ENCODE measurements around the gene BCL2L2.
"Not testable (repeated sequence)": the region's sequence is repeated elsewhere in the genome, so short reads cannot be mapped to it uniquely, and the experiment has no call there.

BCL2L2 gene, protein sequence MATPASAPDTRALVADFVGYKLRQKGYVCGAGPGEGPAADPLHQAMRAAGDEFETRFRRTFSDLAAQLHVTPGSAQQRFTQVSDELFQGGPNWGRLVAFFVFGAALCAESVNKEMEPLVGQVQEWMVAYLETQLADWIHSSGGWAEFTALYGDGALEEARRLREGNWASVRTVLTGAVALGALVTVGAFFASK

DNA sequence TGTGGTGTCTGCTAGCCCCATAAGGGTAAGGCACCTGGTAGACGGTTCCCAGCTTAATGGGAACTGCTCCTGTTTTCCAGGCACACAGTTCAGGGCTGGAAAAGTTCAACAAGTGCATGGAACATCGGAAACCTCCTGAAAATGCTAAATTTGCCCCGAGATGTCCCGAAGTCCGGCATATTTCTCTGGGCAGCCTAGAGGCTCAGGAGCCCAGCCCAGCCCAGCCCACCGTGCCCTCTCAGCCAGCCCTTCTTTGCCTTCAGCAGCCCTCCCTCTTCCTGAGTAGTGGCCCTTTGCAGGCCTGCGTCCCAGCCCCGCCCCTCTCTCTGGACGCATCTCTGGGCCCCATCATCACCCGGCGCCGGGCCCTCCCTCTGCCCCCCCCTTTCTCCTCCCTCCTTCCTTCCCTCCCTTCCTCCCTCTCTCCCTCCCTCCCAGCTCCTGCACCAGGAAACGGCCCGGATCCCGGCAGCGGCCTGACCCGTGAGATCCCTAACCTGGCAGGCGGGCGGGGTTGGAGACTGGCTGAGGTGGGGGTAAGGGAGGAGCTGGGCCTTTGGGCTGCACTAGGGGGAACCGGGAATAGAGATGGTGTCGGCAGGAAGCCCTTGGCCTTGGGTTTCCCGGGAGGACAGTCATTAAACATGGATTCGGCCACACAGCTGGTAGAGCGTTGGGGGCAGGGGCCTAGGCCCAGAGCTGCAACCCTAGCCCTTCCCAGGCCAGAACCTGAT, at the start of gene BCL2L2:
TSS of gene BCL2L2 (plus strand) at position 422 of the 734 bp plus-strand sequence. CDS start 935 bp downstream, outside the sequence.
- CTCF ChIA-PET, result interaction anchor here (0.7 to 16.2 kb wide), 6 partner anchors 11 to 21 kb away, joined by 3 to 136 read pairs (median 8); partner anchors contain the start of genes HOMEZ and PABPN1
- DNase-seq (ENCODE audit: extremely low spot score), result peak; percentile 84
- TF ChIP-seq, protein P1, sequence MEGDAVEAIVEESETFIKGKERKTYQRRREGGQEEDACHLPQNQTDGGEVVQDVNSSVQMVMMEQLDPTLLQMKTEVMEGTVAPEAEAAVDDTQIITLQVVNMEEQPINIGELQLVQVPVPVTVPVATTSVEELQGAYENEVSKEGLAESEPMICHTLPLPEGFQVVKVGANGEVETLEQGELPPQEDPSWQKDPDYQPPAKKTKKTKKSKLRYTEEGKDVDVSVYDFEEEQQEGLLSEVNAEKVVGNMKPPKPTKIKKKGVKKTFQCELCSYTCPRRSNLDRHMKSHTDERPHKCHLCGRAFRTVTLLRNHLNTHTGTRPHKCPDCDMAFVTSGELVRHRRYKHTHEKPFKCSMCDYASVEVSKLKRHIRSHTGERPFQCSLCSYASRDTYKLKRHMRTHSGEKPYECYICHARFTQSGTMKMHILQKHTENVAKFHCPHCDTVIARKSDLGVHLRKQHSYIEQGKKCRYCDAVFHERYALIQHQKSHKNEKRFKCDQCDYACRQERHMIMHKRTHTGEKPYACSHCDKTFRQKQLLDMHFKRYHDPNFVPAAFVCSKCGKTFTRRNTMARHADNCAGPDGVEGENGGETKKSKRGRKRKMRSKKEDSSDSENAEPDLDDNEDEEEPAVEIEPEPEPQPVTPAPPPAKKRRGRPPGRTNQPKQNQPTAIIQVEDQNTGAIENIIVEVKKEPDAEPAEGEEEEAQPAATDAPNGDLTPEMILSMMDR (IDR thresholded peaks at IDR 0.05; ENCODE audit: control extremely low read depth, extremely low read depth, low read depth, missing control alignments), result no peak
- POLR2A ChIA-PET, result interaction anchor here (0.6 to 1.6 kb wide), 2 partner anchors 14 to 1835 kb away, joined by 3 to 8 read pairs; partner anchors contain the start of gene PABPN1

DNA sequence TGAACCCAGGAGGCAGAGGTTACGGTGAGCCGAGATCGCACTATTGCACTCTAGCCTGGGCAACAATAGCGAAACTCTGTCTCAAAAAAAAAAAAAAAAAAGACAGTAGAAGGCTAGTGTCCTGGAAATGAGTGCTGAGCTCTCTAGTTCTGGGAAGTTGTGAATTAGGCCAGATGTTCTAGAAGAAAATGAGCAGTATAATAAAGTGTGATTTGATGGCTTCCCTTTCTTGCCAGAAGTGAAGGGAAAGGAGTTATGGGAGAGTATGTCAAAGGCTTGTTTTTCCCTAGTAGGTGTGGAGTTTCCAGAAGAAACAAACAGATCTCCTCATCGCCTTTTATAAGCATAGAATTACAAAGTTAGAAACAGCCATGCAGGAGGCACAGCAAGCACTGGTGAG, 48.4 kb upstream of the BCL2L2 start:
- ChIA-PET POLR2A (no interaction called here), CTCF (interaction anchor here (0.9 to 1.5 kb wide), 3 partner anchors 23 to 138 kb away, joined by 3 to 6 read pairs (median 3); no protein-coding TSS in a partner anchor)

DNA sequence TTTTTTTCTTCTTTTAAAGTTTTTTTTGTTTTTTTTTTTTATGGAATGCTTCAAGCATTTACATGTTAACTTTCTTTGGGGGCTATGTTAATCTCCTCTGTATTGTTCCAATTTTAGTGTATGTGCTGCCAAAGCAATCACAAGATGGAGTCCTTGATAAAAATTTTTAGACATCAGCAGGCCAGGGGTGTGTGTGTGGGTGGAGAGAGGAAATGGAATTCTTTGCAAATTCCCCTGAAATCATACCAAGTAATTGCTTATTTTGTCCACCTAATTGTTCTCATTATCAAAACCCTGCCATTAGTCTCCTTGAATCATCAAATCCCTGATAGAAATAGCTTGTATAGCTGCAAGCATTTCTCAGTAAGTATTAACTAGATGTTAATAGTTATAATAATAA, 47.2 kb upstream of the BCL2L2 start:
- ChIA-PET POLR2A (interaction anchor here (0.7 kb wide), 1 partner anchor 42 kb away, joined by 3 read pairs; no protein-coding TSS in a partner anchor), CTCF (interaction anchor here (0.9 to 2.8 kb wide), 5 partner anchors 9 to 138 kb away, joined by 3 to 13 read pairs (median 4); no protein-coding TSS in a partner anchor)
- no peak for DNase-seq (ENCODE audit: extremely low spot score)
- TF ChIP-seq, protein P1 (IDR thresholded peaks at IDR 0.05; ENCODE audit: control extremely low read depth, extremely low read depth, low read depth, missing control alignments), result no peak

More for the DNA sequence above, 48.4 kb upstream of the BCL2L2 start:
- DNase-seq (ENCODE audit: extremely low spot score), result no peak
- TF ChIP-seq, protein P1 (IDR thresholded peaks at IDR 0.05; ENCODE audit: control extremely low read depth, extremely low read depth, low read depth, missing control alignments), result no peak

DNA sequence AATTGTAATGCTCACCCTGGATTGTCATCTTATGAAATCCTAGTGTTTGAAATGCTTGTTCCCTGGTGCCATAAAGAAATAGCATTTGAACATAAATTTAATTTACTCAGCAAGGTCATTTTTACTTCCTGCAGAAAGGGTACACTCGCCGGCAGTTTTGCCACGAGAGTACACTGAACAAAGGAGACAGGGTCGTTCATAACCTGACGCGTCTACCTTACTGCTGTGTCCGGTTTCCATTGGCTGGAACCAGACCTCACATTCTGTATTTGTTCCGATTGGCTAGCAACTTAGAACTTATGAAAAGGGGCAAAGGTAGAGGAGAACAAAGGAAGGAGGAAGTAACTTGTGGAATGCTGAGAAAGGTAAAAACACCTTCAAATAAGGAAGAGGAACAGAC, 45.8 kb upstream of the BCL2L2 start:
- DNase-seq (ENCODE audit: extremely low spot score); POLR2A ChIA-PET: not testable (repeated sequence)
- CTCF ChIA-PET, result interaction anchor here (1.9 to 2.8 kb wide), 2 partner anchors 119 to 140 kb away, joined by 5 to 13 read pairs; no protein-coding TSS in a partner anchor

DNA sequence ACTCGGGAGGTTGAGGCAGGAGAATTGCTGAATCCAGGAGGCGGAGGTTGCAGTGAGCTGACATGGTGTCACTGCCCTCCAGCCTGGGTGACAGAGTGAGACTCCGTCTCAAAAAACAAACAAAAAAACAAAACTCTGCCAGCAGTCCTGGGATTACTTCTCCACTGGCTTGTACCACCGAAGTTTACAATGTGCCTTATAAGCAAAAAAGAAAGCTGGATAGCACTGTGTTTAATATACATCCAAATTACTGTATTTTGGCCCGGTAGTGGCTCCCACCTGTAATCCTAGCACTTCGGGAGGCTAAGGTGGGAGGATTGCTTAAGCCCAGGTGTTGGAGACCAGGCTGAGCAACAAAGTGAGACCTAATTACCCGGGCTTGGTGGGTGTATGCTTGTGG, 37.4 kb upstream of the BCL2L2 start:
- TF ChIP-seq, protein P1 (IDR thresholded peaks at IDR 0.05; ENCODE audit: control extremely low read depth, extremely low read depth, low read depth, missing control alignments), result no peak
- ChIA-PET POLR2A (no interaction called here), CTCF (interaction anchor here (1.4 to 4.6 kb wide), 4 partner anchors 27 to 148 kb away, joined by 3 to 22 read pairs (median 5); partner anchors contain the start of gene CMTM5)
- DNase-seq (ENCODE audit: extremely low spot score), result no peak

DNA sequence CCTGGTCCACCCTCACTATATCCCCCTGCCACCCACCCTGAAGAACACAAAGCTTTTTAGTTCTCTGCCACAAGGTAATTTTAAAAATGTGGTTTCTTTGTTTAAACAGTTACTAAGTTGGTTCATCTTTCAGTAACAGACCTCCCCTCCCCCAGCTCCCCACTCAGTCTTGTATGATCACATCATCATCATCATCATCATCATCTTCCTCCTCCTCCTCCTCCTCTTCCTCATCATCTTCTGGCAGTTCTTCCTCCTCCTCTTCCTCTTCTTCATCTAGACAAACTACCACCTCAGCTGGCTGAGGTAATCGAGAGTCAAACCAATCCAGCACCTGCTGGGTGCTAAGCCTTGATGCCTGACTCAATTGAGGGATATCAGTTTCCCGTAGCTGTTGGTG, 31.2 kb upstream of the BCL2L2 start:
- CTCF ChIA-PET, result interaction anchor here (0.9 to 2.0 kb wide), 6 partner anchors 8 to 107 kb away, joined by 3 to 6 read pairs (median 3); partner anchors contain the start of gene HOMEZ

More for the DNA sequence above, 31.2 kb upstream of the BCL2L2 start:
- POLR2A ChIA-PET, result no interaction called here
- DNase-seq (ENCODE audit: extremely low spot score), result no peak
- TF ChIP-seq, protein P1 (IDR thresholded peaks at IDR 0.05; ENCODE audit: control extremely low read depth, extremely low read depth, low read depth, missing control alignments), result no peak

Data from GM10248 (cell line).